IMR-90 (cell line): ENCODE measurements around the gene DSCAML1.

Experiments used
- CEBPB ChIP-seq: IDR thresholded peaks from 2 replicates; pipeline ENCODE4 v1.6.1; 2012; ENCODE audit warnings: low read depth, low read length, improper control_type of control experiment
- MAFK ChIP-seq: IDR thresholded peaks from 2 replicates; pipeline ENCODE4 v1.6.1; 2012; ENCODE audit warnings: low read depth, low read length, improper control_type of control experiment
- MAZ ChIP-seq: IDR thresholded peaks from 2 replicates; pipeline ENCODE4 v1.6.1; 2012; ENCODE audit warnings: low read depth, mild to moderate bottlenecking, low read length, improper control_type of control experiment, moderate library complexity, borderline replicate concordance
- POLR2A ChIP-seq: IDR thresholded peaks from 2 replicates; pipeline ENCODE4 v1.6.1; 2012; ENCODE audit warnings: mild to moderate bottlenecking, low read depth, low read length
- RAD21 ChIP-seq: IDR thresholded peaks from 2 replicates; pipeline ENCODE4 v1.6.1; 2012; ENCODE audit warnings: low read length, improper control_type of control experiment
- RFX5 ChIP-seq: IDR thresholded peaks from 2 replicates; pipeline ENCODE4 v1.8.0; 2012; ENCODE audit warnings: low read depth, mild to moderate bottlenecking, low read length, moderate library complexity
- TF ChIP-seq, protein P1 (sequence below): conservative IDR thresholded peaks from 2 replicates; pipeline ENCODE4 v1.5.1; 2012; ENCODE audit warnings: mild to moderate bottlenecking, low read depth, low read length, improper control_type of control experiment
- TF ChIP-seq, protein P2 (sequence below): fragments of 150-350 bp; IDR thresholded peaks from 2 replicates; pipeline ENCODE4 v1.6.1; 2017; ENCODE audit warnings: mild to moderate bottlenecking, antibody characterized with exemption, low read length, low read depth

DNA sequence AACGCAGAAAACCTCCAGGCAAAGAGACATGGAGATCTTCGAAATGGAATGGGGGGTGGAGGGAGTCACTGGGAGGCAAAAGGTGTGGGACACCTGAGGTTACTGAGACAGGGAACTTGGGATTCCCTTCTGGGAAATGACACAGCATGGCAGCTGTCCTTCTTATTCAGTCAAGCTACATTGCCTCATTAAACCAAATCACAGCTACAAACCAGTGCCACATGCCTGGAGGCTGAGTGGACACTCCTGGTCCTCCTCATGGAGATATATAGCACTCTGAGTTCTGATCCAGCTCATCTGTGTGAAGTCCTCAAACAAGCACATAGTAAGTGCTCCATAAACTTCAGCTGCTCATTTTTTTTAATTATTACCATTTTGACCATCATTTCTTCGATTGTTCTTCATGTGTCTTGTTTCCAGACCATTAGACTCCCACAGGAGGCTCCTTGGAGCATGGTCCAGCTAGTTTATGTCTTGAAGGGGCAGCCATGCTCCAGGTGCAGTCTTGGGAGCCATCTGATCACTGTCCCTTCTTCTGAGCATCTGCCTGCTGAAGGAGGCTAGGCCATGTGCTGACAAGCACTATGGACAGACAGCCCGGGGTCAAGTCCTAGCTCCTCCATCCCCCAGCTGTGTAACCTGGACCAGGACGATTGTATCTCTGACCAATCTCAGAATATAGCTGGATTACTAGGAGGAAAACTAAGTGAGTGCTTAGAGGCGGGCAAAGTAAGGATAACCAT lies 37.2 kb upstream of the DSCAML1 start:
- TF ChIP-seq POLR2A (no peak), MAZ (no peak), RFX5 (no peak), CEBPB (no peak), MAFK (no peak), RAD21 (no peak)
- TF ChIP-seq, protein P1, sequence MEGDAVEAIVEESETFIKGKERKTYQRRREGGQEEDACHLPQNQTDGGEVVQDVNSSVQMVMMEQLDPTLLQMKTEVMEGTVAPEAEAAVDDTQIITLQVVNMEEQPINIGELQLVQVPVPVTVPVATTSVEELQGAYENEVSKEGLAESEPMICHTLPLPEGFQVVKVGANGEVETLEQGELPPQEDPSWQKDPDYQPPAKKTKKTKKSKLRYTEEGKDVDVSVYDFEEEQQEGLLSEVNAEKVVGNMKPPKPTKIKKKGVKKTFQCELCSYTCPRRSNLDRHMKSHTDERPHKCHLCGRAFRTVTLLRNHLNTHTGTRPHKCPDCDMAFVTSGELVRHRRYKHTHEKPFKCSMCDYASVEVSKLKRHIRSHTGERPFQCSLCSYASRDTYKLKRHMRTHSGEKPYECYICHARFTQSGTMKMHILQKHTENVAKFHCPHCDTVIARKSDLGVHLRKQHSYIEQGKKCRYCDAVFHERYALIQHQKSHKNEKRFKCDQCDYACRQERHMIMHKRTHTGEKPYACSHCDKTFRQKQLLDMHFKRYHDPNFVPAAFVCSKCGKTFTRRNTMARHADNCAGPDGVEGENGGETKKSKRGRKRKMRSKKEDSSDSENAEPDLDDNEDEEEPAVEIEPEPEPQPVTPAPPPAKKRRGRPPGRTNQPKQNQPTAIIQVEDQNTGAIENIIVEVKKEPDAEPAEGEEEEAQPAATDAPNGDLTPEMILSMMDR: no peak
- TF ChIP-seq, protein P2, sequence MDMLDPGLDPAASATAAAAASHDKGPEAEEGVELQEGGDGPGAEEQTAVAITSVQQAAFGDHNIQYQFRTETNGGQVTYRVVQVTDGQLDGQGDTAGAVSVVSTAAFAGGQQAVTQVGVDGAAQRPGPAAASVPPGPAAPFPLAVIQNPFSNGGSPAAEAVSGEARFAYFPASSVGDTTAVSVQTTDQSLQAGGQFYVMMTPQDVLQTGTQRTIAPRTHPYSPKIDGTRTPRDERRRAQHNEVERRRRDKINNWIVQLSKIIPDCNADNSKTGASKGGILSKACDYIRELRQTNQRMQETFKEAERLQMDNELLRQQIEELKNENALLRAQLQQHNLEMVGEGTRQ: no peak
